WTC11 (cell line): ENCODE data around the gene HIP1.

Experiments used
- ATF1 ChIP-seq: sonication (generic); formaldehyde crosslinking; IDR thresholded peaks from 2 replicates; pipeline ENCODE4 v1.8.1; 2023; ENCODE audit warnings: mild to moderate bottlenecking, moderate library complexity, missing genetic modification reagents
- CTCF ChIP-seq: fragments of 200-600 bp; IDR thresholded peaks from 2 replicates; pipeline ENCODE4 v1.8.0; 2022; ENCODE audit warnings: antibody characterized with exemption
- MAX ChIP-seq: sonication (generic); formaldehyde crosslinking; IDR thresholded peaks from 2 replicates; pipeline ENCODE4 v1.8.0; 2022; ENCODE audit warnings: mild to moderate bottlenecking, missing genetic modification reagents

- TF ChIP-seq ATF1 (CRISPR knock-in tag) (no peak), MAX (no peak), CTCF (no peak)
These were observed 89.3 kb downstream of the HIP1 start for GRCh38 chr7:75649462-75649861.
